Measurements from ENCODE around the gene MUC4. TPM values are rescaled to one million over a fixed set of nuclear protein-coding genes. Genes with fewer than 3 reads are reported as not detected.
"Not testable (repeated sequence)": the region's sequence is repeated elsewhere in the genome, so short reads cannot be mapped to it uniquely, and the experiment has no call there.

The MUC4 gene
- total RNA-seq, 1 experiment from 2014 or later = not detected

DNA sequence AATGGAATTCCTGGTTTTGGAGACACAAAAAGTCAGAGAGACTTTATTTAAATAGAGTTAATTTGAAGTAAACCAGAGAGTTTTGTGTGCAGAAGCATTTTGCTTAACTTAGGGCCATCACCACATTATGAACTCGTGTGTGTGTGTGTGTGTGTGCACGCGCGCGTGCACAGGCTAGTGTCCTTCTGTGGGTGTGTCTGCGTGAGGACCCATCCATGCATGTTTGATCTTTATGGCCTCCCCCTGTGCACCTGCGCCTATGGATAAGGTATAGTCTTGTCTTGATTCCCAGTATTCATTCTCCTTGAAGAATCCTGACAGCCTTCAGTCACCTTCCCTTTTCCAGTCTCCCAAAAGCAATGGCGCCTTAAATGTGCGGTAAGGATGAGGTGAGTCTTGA is 65.0 kb downstream of the MUC4 start:
- H3K27me3 ChIP-seq (ENCODE audit: low read length) = no peaks in the 10 kb centered on the region
- no peak for DNase-seq
- no peak overlapping the region for H3K4me2 ChIP-seq (ENCODE audit: low read depth, low read length, poor library complexity, severe bottlenecking)
- no peaks in the 10 kb centered on the region for H3K4me1 ChIP-seq (ENCODE audit: low read length)
- H3K9me3 ChIP-seq (ENCODE audit: low read length) = no peaks in the 10 kb centered on the region
- no peaks in the 10 kb centered on the region for H3K36me3 ChIP-seq (ENCODE audit: insufficient read depth, low read length)
- no peaks in the 10 kb centered on the region for H3K79me2 ChIP-seq (ENCODE audit: low read length)
- H3K9me2 ChIP-seq (replicated peaks; ENCODE audit: insufficient read depth, low read length) = no peaks in the 10 kb centered on the region
- no peak overlapping the region for H3K27ac ChIP-seq (ENCODE audit: low read length)
- no peaks in the 10 kb centered on the region for H4K20me1 ChIP-seq (ENCODE audit: insufficient read depth, low read depth, low read length)
- H3K4me3 ChIP-seq (ENCODE audit: low read length) = no peak overlapping the region
- H2AFZ ChIP-seq (ENCODE audit: low read length) = no peak overlapping the region
- H3K9ac ChIP-seq (ENCODE audit: low read length) = no peak overlapping the region

DNA sequence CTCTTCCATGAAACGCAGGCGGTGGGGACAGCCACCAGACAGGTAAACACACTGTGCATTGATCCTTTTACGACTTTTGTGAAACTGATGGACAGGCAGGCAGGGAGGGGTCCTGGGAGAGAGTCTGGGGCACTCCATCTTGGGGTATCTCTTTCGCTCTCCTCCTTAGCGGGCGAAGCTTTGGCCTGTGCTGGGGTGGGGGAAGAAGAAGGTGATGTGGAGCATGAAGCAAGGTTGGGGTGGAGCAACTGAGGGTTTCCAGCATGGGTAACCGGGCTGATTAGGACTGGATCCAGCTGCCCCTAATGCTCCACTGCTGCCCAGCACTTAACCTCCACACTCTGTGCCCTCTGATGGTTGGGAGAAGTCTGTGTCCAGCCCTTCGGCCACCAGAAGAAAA is 65.4 kb downstream of the MUC4 start:
- DNase-seq = no peak
- H3K9ac ChIP-seq (ENCODE audit: low read length) = no peak overlapping the region
- H3K9me2 ChIP-seq (replicated peaks; ENCODE audit: insufficient read depth, low read length) = no peaks in the 10 kb centered on the region
- no peaks in the 10 kb centered on the region for H3K79me2 ChIP-seq (ENCODE audit: low read length)
- no peaks in the 10 kb centered on the region for H4K20me1 ChIP-seq (ENCODE audit: insufficient read depth, low read depth, low read length)
- H3K36me3 ChIP-seq (ENCODE audit: insufficient read depth, low read length) = no peaks in the 10 kb centered on the region
- no peak overlapping the region for H3K4me2 ChIP-seq (ENCODE audit: low read depth, low read length, poor library complexity, severe bottlenecking)
- no peak overlapping the region for H2AFZ ChIP-seq (ENCODE audit: low read length)
- no peaks in the 10 kb centered on the region for H3K4me1 ChIP-seq (ENCODE audit: low read length)
- H3K4me3 ChIP-seq (ENCODE audit: low read length) = no peak overlapping the region
- no peaks in the 10 kb centered on the region for H3K27me3 ChIP-seq (ENCODE audit: low read length)
- no peak overlapping the region for H3K27ac ChIP-seq (ENCODE audit: low read length)
- H3K9me3 ChIP-seq (ENCODE audit: low read length) = no peaks in the 10 kb centered on the region

DNA sequence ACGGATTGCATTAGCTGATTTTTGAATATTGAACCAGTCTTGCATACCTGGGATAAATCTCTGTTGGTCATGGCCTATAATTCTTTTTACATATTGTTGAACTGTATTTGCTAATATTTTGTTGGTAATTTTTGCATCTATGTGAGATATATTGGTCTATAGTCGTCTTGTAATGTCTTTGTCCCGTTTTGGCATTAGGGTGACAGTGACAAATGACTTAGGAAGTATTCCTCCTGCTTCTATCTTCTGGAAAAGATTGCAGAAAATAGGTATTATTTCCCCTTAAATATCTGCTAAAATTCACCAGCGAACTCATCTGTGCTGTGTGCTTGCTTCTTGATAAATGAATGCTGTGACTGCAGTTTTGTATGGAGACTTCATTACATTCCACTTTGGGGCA is 67.3 kb downstream of the MUC4 start:
- H3K9me2 ChIP-seq (replicated peaks; ENCODE audit: insufficient read depth, low read length) = no peaks in the 10 kb centered on the region
- no peak overlapping the region for H3K9ac ChIP-seq (ENCODE audit: low read length)
- no peak overlapping the region for H3K4me2 ChIP-seq (ENCODE audit: low read depth, low read length, poor library complexity, severe bottlenecking)
- no peak for DNase-seq
- H3K36me3 ChIP-seq (ENCODE audit: insufficient read depth, low read length) = no peaks in the 10 kb centered on the region
- no peaks in the 10 kb centered on the region for H3K79me2 ChIP-seq (ENCODE audit: low read length)
- no peaks in the 10 kb centered on the region for H3K4me1 ChIP-seq (ENCODE audit: low read length)
- H2AFZ ChIP-seq (ENCODE audit: low read length) = no peak overlapping the region
- H3K4me3 ChIP-seq (ENCODE audit: low read length) = no peak overlapping the region
- no peaks in the 10 kb centered on the region for H3K9me3 ChIP-seq (ENCODE audit: low read length)
- H3K27me3 ChIP-seq (ENCODE audit: low read length) = no peaks in the 10 kb centered on the region
- no peak overlapping the region for H3K27ac ChIP-seq (ENCODE audit: low read length)
- H4K20me1 ChIP-seq (ENCODE audit: insufficient read depth, low read depth, low read length) = no peaks in the 10 kb centered on the region

DNA sequence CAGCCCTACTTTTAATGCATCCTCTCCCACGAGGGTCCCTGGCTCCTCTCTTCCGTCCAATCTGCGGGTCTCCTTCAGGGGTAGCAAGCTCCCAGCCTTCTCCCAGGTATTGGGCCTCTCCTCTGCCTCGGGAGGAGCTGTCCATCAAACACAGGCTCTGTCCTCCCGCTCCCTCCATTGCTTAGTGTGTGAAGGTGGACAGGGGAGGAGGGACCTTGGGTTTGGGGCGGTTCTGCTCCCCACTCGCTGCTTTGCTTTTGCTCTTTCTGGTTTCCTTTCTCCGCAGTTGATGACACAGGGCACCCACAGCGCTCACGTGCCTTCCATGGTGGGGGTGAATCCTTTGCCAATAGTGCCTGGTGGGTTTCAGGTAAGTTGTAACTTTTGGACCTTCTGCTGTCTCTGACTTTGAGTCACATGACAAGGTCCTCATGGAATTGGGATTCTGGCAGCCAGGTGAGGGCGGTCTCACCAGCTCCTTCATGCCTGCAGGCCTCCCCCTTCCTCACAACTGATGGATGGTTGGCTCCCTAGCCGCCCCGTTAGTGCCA is 72.1 kb downstream of the MUC4 start:
- Histone ChIP-seq H3K4me3 (ENCODE audit: low read length) (no peak overlapping the region), H4K20me1 (ENCODE audit: insufficient read depth, low read depth, low read length) (no peaks in the 10 kb centered on the region), H3K4me1 (ENCODE audit: low read length) (no peaks in the 10 kb centered on the region), H3K27me3 (ENCODE audit: low read length) (no peaks in the 10 kb centered on the region), H3K9ac (ENCODE audit: low read length) (no peak overlapping the region), H3K9me3 (ENCODE audit: low read length) (no peaks in the 10 kb centered on the region), H3K79me2 (ENCODE audit: low read length) (no peaks in the 10 kb centered on the region), H3K36me3 (ENCODE audit: insufficient read depth, low read length) (no peaks in the 10 kb centered on the region), H3K27ac (ENCODE audit: low read length) (no peak overlapping the region), H3K4me2 (ENCODE audit: low read depth, low read length, poor library complexity, severe bottlenecking) (no peak overlapping the region), H2AFZ (ENCODE audit: low read length) (no peak overlapping the region), H3K9me2 (replicated peaks; ENCODE audit: insufficient read depth, low read length) (no peaks in the 10 kb centered on the region)
- no peak for DNase-seq

DNA sequence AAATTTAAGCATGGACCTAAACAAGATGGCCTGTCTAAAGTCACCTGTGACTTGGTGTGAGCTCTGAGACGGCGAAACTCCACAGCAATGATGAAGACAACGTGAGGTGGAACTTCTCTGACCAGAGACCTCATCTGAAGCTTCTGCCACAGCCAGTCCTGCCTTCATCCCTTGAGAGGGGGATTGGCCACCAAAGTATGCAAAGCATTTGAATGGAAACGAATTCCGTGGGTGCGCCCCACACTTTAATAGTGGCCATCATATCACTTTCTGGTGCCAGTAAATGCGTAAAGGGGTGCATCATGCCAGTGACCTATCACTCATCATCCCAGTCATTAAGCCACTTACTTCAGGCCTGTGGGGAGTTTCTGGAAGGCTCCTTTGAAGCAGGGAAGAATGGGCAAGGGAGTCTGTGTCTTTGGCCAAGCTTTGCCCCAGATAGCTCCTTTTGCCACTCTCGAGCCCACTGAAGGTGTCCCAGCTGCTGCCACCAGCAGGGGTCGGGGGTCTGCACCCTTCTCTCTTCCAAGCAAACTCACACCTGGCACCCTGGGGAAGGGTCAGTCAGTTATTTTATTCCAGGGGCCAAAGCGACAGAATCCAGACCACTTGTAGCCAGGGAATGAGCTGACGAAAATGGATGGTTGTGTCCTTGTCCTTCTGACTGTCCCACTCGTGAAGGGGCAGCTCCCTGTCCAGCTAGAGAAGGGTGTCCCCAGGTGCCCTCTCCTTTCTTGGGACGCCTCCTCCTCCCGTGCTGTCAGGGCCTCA is 73.3 kb downstream of the MUC4 start:
- H3K4me2 ChIP-seq (ENCODE audit: low read depth, low read length, poor library complexity, severe bottlenecking) = no peak overlapping the region

DNA sequence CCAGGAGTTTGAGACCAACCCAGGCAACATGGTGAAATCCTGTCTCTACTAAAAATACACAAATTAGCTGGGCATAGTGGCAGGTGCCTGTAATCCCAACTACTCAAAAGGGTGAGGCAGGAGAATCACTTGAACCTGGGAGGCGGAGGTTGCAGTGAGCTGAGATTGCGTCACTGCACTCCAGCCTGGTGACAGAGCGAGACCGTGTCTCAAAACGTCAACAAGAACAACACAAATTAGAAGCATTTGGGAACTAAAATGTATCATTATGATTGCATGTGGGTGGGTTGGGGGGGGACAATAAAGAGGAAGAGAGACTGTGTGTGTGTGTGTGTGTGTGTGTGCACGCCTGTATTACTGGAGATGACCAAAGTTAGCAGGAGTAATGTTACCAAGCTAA is 73.9 kb downstream of the MUC4 start:
- H3K9ac ChIP-seq (ENCODE audit: low read length); H3K9me2 ChIP-seq (replicated peaks; ENCODE audit: insufficient read depth, low read length); H3K27ac ChIP-seq (ENCODE audit: low read length); H4K20me1 ChIP-seq (ENCODE audit: insufficient read depth, low read depth, low read length); H2AFZ ChIP-seq (ENCODE audit: low read length); H3K27me3 ChIP-seq (ENCODE audit: low read length); H3K4me2 ChIP-seq (ENCODE audit: low read depth, low read length, poor library complexity, severe bottlenecking); H3K36me3 ChIP-seq (ENCODE audit: insufficient read depth, low read length); H3K4me3 ChIP-seq (ENCODE audit: low read length); DNase-seq; H3K9me3 ChIP-seq (ENCODE audit: low read length); H3K4me1 ChIP-seq (ENCODE audit: low read length); H3K79me2 ChIP-seq (ENCODE audit: low read length): not testable (repeated sequence)

More for the DNA sequence above, 73.3 kb downstream of the MUC4 start:
- H3K36me3 ChIP-seq (ENCODE audit: insufficient read depth, low read length) = no peaks in the 10 kb centered on the region
- H2AFZ ChIP-seq (ENCODE audit: low read length) = no peak overlapping the region
- no peak overlapping the region for H3K27ac ChIP-seq (ENCODE audit: low read length)
- no peaks in the 10 kb centered on the region for H3K9me3 ChIP-seq (ENCODE audit: low read length)
- no peaks in the 10 kb centered on the region for H4K20me1 ChIP-seq (ENCODE audit: insufficient read depth, low read depth, low read length)
- H3K4me1 ChIP-seq (ENCODE audit: low read length) = no peaks in the 10 kb centered on the region
- no peak overlapping the region for H3K9ac ChIP-seq (ENCODE audit: low read length)
- H3K27me3 ChIP-seq (ENCODE audit: low read length) = no peaks in the 10 kb centered on the region
- no peaks in the 10 kb centered on the region for H3K79me2 ChIP-seq (ENCODE audit: low read length)
- H3K4me3 ChIP-seq (ENCODE audit: low read length) = no peak overlapping the region
- no peak for DNase-seq
- H3K9me2 ChIP-seq (replicated peaks; ENCODE audit: insufficient read depth, low read length) = no peaks in the 10 kb centered on the region

GRCh38 chr3:195736866-195737490 is 74.8 kb downstream of the MUC4 start:
- Histone ChIP-seq H3K9me2 (replicated peaks; ENCODE audit: insufficient read depth, low read length) (no peaks in the 10 kb centered on the region), H3K9ac (ENCODE audit: low read length) (no peak overlapping the region), H3K9me3 (ENCODE audit: low read length) (no peaks in the 10 kb centered on the region), H3K27ac (ENCODE audit: low read length) (no peak overlapping the region), H3K27me3 (ENCODE audit: low read length) (no peaks in the 10 kb centered on the region), H3K4me1 (ENCODE audit: low read length) (no peaks in the 10 kb centered on the region), H3K4me3 (ENCODE audit: low read length) (no peak overlapping the region), H4K20me1 (ENCODE audit: insufficient read depth, low read depth, low read length) (no peaks in the 10 kb centered on the region), H3K79me2 (ENCODE audit: low read length) (no peaks in the 10 kb centered on the region), H2AFZ (ENCODE audit: low read length) (no peak overlapping the region), H3K36me3 (ENCODE audit: insufficient read depth, low read length) (no peaks in the 10 kb centered on the region), H3K4me2 (ENCODE audit: low read depth, low read length, poor library complexity, severe bottlenecking) (no peak overlapping the region)
- DNase-seq = no peak

- no peak overlapping the region for H3K4me2 ChIP-seq (ENCODE audit: low read depth, low read length, poor library complexity, severe bottlenecking)
- no peak overlapping the region for H3K4me3 ChIP-seq (ENCODE audit: low read length)
- no peaks in the 10 kb centered on the region for H4K20me1 ChIP-seq (ENCODE audit: insufficient read depth, low read depth, low read length)
- no peaks in the 10 kb centered on the region for H3K79me2 ChIP-seq (ENCODE audit: low read length)
- DNase-seq = no peak
- no peaks in the 10 kb centered on the region for H3K4me1 ChIP-seq (ENCODE audit: low read length)
- no peak overlapping the region for H2AFZ ChIP-seq (ENCODE audit: low read length)
- no peaks in the 10 kb centered on the region for H3K36me3 ChIP-seq (ENCODE audit: insufficient read depth, low read length)
- no peaks in the 10 kb centered on the region for H3K9me2 ChIP-seq (replicated peaks; ENCODE audit: insufficient read depth, low read length)
- H3K27ac ChIP-seq (ENCODE audit: low read length) = no peak overlapping the region
- H3K9me3 ChIP-seq (ENCODE audit: low read length) = no peaks in the 10 kb centered on the region
- no peak overlapping the region for H3K9ac ChIP-seq (ENCODE audit: low read length)
- H3K27me3 ChIP-seq (ENCODE audit: low read length) = no peaks in the 10 kb centered on the region
Observed at GRCh38 chr3:195735036-195735695, 76.6 kb downstream of the MUC4 start.

Measured in Karpas-422 (cell line).